Parathyroid adenoma (tissue), 2 donors: ENCODE results near the gene ITPK1.
A peak's percentile ranks its signal among the peaks of the same experiment; 100 is the strongest.

Experiments
- H2AFZ ChIP-seq: fragments of 300-600 bp; sonication (generic); one replicate; pipeline ENCODE4 v1.7.0; 2017; ENCODE audit warnings: antibody characterized with exemption, mild to moderate bottlenecking
- H3K27ac ChIP-seq: fragments of 300-600 bp; sonication (generic); one replicate; pipeline ENCODE4 v1.7.0; 2017
- H3K27me3 ChIP-seq: fragments of 300-600 bp; sonication (generic); one replicate; pipeline ENCODE4 v1.7.0; 2017; ENCODE audit warnings: low read length; ENCODE audit not compliant: control insufficient read depth, insufficient read depth
- H3K36me3 ChIP-seq: fragments of 300-600 bp; sonication (generic); one replicate; pipeline ENCODE4 v1.7.0; 2017; ENCODE audit warnings: low read length; ENCODE audit not compliant: control insufficient read depth, insufficient read depth
- H3K4me1 ChIP-seq: fragments of 300-600 bp; sonication (generic); one replicate; pipeline ENCODE4 v1.7.0; 2017; ENCODE audit warnings: control low read depth
- H3K4me2 ChIP-seq: fragments of 300-600 bp; sonication (generic); one replicate; pipeline ENCODE4 v1.7.0; 2017; ENCODE audit warnings: low read length
- H3K4me3 ChIP-seq: fragments of 300-600 bp; sonication (generic); one replicate; pipeline ENCODE4 v1.7.0; 2017; ENCODE audit warnings: low read depth, low read length
- H3K79me2 ChIP-seq: fragments of 300-600 bp; sonication (generic); one replicate; pipeline ENCODE4 v1.7.0; 2017; ENCODE audit warnings: control low read depth
- H3K9ac ChIP-seq: fragments of 300-600 bp; sonication (generic); one replicate; pipeline ENCODE4 v1.7.0; 2017; ENCODE audit warnings: mild to moderate bottlenecking
- H3K9me3 ChIP-seq: fragments of 300-600 bp; sonication (generic); one replicate; pipeline ENCODE4 v1.7.0; 2017; ENCODE audit warnings: low read length; ENCODE audit not compliant: control insufficient read depth
- CTCF ChIP-seq: fragments of 300-600 bp; sonication (generic); IDR thresholded peaks from one replicate; pipeline ENCODE4 v1.7.0; 2017; ENCODE audit warnings: antibody characterized with exemption, mild to moderate bottlenecking
- donor health status: primary hyperparathyroidism.

Gene ITPK1

GRCh38 chr14:93035917-93036651 is 79.6 kb downstream of the ITPK1 start:
- H3K79me2 ChIP-seq, result peaks cover 10% of the 10 kb centered on the region
- H2AFZ ChIP-seq, result no peak overlapping the region
- H3K9ac ChIP-seq, result no peak overlapping the region
- TF ChIP-seq CTCF, result no peak
- no peaks in the 10 kb centered on the region for H3K9me3 ChIP-seq
- no peak overlapping the region for H3K4me2 ChIP-seq
- no peak overlapping the region for H3K4me3 ChIP-seq
- H3K36me3 ChIP-seq, result no peaks in the 10 kb centered on the region
- H3K4me1 ChIP-seq, result peaks cover 27% of the 10 kb centered on the region
- no peak overlapping the region for H3K27ac ChIP-seq
- no peaks in the 10 kb centered on the region for H3K27me3 ChIP-seq

- Histone ChIP-seq H3K9me3 (no peaks in the 10 kb centered on the region), H3K79me2 (peaks cover 13% of the 10 kb centered on the region), H3K4me3 (no peak overlapping the region), H3K4me2 (no peak overlapping the region), H3K27ac (no peak overlapping the region), H3K27me3 (no peaks in the 10 kb centered on the region), H3K36me3 (no peaks in the 10 kb centered on the region), H2AFZ (no peak overlapping the region), H3K9ac (no peak overlapping the region), H3K4me1 (peaks cover 24% of the 10 kb centered on the region)
- no peak for TF ChIP-seq CTCF
These were observed 80.2 kb downstream of the ITPK1 start for GRCh38 chr14:93035585-93035916.

- H2AFZ ChIP-seq, result no peak overlapping the region
- no peak for TF ChIP-seq CTCF
These were observed 81.1 kb downstream of the ITPK1 start for GRCh38 chr14:93034671-93034994.

GRCh38 chr14:93033983-93034670 is 81.6 kb downstream of the ITPK1 start:
- Histone ChIP-seq H2AFZ (no peak overlapping the region), H3K9ac (no peak overlapping the region), H3K36me3 (no peaks in the 10 kb centered on the region), H3K79me2 (peaks cover 19% of the 10 kb centered on the region), H3K4me2 (no peak overlapping the region), H3K9me3 (no peaks in the 10 kb centered on the region), H3K4me3 (no peak overlapping the region), H3K27ac (no peak overlapping the region), H3K27me3 (no peaks in the 10 kb centered on the region), H3K4me1 (peaks cover 22% of the 10 kb centered on the region)
- peak; percentile 14 for TF ChIP-seq CTCF

More at GRCh38 chr14:93034671-93034994, 81.1 kb downstream of the ITPK1 start:
- Histone ChIP-seq H3K27me3 (no peaks in the 10 kb centered on the region), H3K79me2 (peaks cover 17% of the 10 kb centered on the region), H3K4me3 (no peak overlapping the region), H3K9me3 (no peaks in the 10 kb centered on the region), H3K4me1 (peaks cover 22% of the 10 kb centered on the region), H3K36me3 (no peaks in the 10 kb centered on the region), H3K4me2 (no peak overlapping the region), H3K9ac (no peak overlapping the region), H3K27ac (no peak overlapping the region)
